GM12878 (cell line): ENCODE results near the gene FOXI1.

Source experiments
- ATF7 ChIP-seq: fragments of 450-650 bp; IDR thresholded peaks from 2 replicates; pipeline ENCODE4 v1.6.1; 2016; ENCODE audit warnings: low read depth, mild to moderate bottlenecking
- EGR1 ChIP-seq, 2 experiments: IDR thresholded peaks; 1 replicate in 1 of 2; 2 replicates in 1 of 2; pipeline ENCODE4 v1.6.1; 2011 to 2012; ENCODE audit warnings: low read depth in 2 of 2, low read length in 2 of 2, borderline replicate concordance in 1 of 2, mild to moderate bottlenecking in 1 of 2, moderate library complexity in 1 of 2
- EP300 ChIP-seq, 2 experiments: fragments of 150-350 bp in 1 of 2; IDR thresholded peaks; 2 replicates each; pipeline ENCODE4 v1.6.1; 2011 to 2012; ENCODE audit warnings: low read depth in 2 of 2, low read length in 2 of 2, borderline replicate concordance in 1 of 2, improper control_type of control experiment in 1 of 2, inconsistent platforms in 1 of 2; ENCODE audit not compliant: control insufficient read depth in 1 of 2
- POLR2A ChIP-seq: IDR thresholded peaks from 2 replicates; pipeline ENCODE4 v1.6.1; 2011; ENCODE audit warnings: low read depth, mild to moderate bottlenecking, low read length
- POLR2AphosphoS5 ChIP-seq: IDR thresholded peaks from 2 replicates; pipeline ENCODE4 v1.6.1; 2011; ENCODE audit warnings: mild to moderate bottlenecking, low read length, inconsistent platforms
- STAT1 ChIP-seq: fragments of 450-650 bp; conservative IDR thresholded peaks from 2 replicates; pipeline ENCODE4 v1.6.1; 2014; ENCODE audit warnings: antibody characterized with exemption, mild to moderate bottlenecking
- ZBED1 ChIP-seq: IDR thresholded peaks from 2 replicates; pipeline ENCODE4 v1.6.1; 2016; ENCODE audit warnings: borderline replicate concordance
- TF ChIP-seq, protein P1 (sequence below): fragments of 450-650 bp; formaldehyde crosslinking; IDR thresholded peaks from 2 replicates; pipeline ENCODE4 v1.4.0; 2022; ENCODE audit warnings: mild to moderate bottlenecking, moderate library complexity
- TF ChIP-seq, protein P2 (sequence below), 3 experiments: IDR thresholded peaks in 2 of 3; conservative IDR thresholded peaks in 1 of 3; 2 replicates each; pipeline ENCODE4 v1.5.1; 2011; ENCODE audit warnings: low read depth in 3 of 3, low read length in 3 of 3, mild to moderate bottlenecking in 3 of 3, control low read depth in 2 of 3, moderate library complexity in 2 of 3, inconsistent platforms in 1 of 3, mixed read lengths in 1 of 3; ENCODE audit not compliant: control insufficient read depth in 2 of 3, insufficient read depth in 1 of 3; ENCODE audit errors: extremely low read depth in 1 of 3
- TF ChIP-seq, protein P3 (sequence below): IDR thresholded peaks from 2 replicates; pipeline ENCODE4 v1.6.1; 2011; ENCODE audit warnings: low read depth, mild to moderate bottlenecking, low read length, moderate library complexity, borderline replicate concordance; ENCODE audit errors: extremely low read depth

DNA sequence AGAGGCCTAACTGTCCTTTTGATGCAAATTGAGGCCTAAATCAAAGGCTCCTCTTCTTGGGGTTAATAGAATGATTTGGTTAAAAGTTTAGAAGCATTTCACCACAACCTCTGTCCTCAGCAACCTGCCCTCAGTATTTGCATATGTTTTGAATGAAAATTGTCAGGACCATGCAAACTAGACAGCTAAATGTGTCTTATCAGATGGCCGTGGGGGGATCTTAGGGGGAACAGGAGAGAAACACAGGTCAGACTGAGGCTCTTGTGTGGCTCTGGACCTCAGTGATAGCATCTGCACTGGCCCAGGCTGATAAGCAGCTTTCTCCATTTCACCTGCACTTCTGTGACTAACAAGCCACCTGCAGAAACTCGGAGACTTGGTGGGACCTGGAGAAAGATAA lies 49.0 kb downstream of the FOXI1 start:
- TF ChIP-seq EP300 (IDR thresholded peaks at IDR 0.05; ENCODE audit: borderline replicate concordance in 1 of 2, control insufficient read depth in 1 of 2, low read depth in 2 of 2, low read length in 2 of 2) (no peak), ZBED1 (no peak), POLR2A (no peak), STAT1 (no peak), EGR1 (IDR thresholded peaks at IDR 0.05; ENCODE audit: borderline replicate concordance in 1 of 2, low read depth in 2 of 2, low read length in 2 of 2) (no peak), POLR2AphosphoS5 (no peak), ATF7 (no peak)
- TF ChIP-seq, protein P1, sequence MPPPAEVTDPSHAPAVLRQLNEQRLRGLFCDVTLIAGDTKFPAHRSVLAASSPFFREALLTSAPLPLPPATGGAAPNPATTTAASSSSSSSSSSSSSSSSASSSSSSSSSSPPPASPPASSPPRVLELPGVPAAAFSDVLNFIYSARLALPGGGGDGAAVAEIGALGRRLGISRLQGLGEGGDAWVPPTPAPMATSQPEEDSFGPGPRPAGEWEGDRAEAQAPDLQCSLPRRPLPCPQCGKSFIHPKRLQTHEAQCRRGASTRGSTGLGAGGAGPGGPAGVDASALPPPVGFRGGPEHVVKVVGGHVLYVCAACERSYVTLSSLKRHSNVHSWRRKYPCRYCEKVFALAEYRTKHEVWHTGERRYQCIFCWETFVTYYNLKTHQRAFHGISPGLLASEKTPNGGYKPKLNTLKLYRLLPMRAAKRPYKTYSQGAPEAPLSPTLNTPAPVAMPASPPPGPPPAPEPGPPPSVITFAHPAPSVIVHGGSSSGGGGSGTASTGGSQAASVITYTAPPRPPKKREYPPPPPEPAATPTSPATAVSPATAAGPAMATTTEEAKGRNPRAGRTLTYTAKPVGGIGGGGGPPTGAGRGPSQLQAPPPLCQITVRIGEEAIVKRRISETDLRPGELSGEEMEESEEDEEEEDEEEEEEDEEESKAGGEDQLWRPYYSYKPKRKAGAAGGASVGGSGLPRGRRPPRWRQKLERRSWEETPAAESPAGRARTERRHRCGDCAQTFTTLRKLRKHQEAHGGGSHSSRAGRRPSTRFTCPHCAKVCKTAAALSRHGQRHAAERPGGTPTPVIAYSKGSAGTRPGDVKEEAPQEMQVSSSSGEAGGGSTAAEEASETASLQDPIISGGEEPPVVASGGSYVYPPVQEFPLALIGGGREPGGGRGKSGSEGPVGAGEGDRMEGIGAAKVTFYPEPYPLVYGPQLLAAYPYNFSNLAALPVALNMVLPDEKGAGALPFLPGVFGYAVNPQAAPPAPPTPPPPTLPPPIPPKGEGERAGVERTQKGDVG: no peak
- TF ChIP-seq, protein P2, sequence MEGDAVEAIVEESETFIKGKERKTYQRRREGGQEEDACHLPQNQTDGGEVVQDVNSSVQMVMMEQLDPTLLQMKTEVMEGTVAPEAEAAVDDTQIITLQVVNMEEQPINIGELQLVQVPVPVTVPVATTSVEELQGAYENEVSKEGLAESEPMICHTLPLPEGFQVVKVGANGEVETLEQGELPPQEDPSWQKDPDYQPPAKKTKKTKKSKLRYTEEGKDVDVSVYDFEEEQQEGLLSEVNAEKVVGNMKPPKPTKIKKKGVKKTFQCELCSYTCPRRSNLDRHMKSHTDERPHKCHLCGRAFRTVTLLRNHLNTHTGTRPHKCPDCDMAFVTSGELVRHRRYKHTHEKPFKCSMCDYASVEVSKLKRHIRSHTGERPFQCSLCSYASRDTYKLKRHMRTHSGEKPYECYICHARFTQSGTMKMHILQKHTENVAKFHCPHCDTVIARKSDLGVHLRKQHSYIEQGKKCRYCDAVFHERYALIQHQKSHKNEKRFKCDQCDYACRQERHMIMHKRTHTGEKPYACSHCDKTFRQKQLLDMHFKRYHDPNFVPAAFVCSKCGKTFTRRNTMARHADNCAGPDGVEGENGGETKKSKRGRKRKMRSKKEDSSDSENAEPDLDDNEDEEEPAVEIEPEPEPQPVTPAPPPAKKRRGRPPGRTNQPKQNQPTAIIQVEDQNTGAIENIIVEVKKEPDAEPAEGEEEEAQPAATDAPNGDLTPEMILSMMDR (IDR thresholded peaks at IDR 0.05 in 2 of 3, conservative IDR thresholded peaks at IDR 0.05 in 1 of 3; ENCODE audit: control insufficient read depth in 2 of 3, extremely low read depth in 1 of 3, insufficient read depth in 1 of 3, low read depth in 3 of 3, low read length in 3 of 3): no peak
- TF ChIP-seq, protein P3, sequence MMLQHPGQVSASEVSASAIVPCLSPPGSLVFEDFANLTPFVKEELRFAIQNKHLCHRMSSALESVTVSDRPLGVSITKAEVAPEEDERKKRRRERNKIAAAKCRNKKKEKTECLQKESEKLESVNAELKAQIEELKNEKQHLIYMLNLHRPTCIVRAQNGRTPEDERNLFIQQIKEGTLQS: no peak
